GM12878 (cell line): ENCODE results near the gene THNSL1. TPM values are rescaled to one million over a fixed set of nuclear protein-coding genes. Genes with fewer than 3 reads are reported as not detected.

Source experiments
- ATAC-seq: fragments of 200-7000 bp; cut with Tn5 transposase; 3 replicates; pipeline ENCODE4 v1.9.1; 2020; ENCODE audit warnings: mild to moderate bottlenecking, moderate library complexity
- BruUV-seq: library from RNA; stranded (reverse); fragments of 400-500 nt; replicated peaks from 2 replicates; lab custom pipeline; 2021; lab: Mats Ljungman, UMichigan
- CTCF ChIA-PET: fragments of 300-600 bp; sonication (Branson Sonifier 250); formaldehyde crosslinking; extraction: SDS; loops from one replicate; lab custom pipeline; 2021; ENCODE audit warnings: inconsistent platforms; lab: Yijun Ruan, JAX
- POLR2A ChIA-PET: fragments of 350-600 bp; formaldehyde crosslinking; extraction: SDS; loops from one replicate; lab custom pipeline; 2021; ENCODE audit warnings: inconsistent platforms; lab: Charles Lee
- RAD21 ChIA-PET: fragments of 300-600 bp; sonication (Branson Sonifier 250); formaldehyde crosslinking; loops from one replicate; lab custom pipeline; 2023; ENCODE audit warnings: antibody characterized with exemption; ENCODE audit not compliant: unreplicated experiment; lab: Charles Lee
- SMC1A ChIA-PET: fragments of 300-600 bp; sonication (Branson Sonifier 250); formaldehyde crosslinking; loops from one replicate; lab custom pipeline; 2023; ENCODE audit not compliant: unreplicated experiment, uncharacterized antibody; lab: Charles Lee
- DNase-seq: peaks from one replicate; pipeline ENCODE4 v3.0.0-alpha.2; 2011; ENCODE audit warnings: low read depth, low spot score
- FAIRE-seq: peaks from 3 replicates; lab custom pipeline; 2011; peaks lifted over from hg19 to GRCh38; lab: Jason Lieb, UNC
- H2AFZ ChIP-seq: 2 replicates; pipeline ENCODE4 v1.6.0; 2011; ENCODE audit warnings: low read depth, low read length, control low read depth; ENCODE audit not compliant: control insufficient read depth
- H3K27ac ChIP-seq: 2 replicates; pipeline ENCODE4 v1.5.1; 2011; ENCODE audit warnings: control low read depth; ENCODE audit not compliant: control insufficient read depth, insufficient read depth
- H3K27me3 ChIP-seq, 2 experiments: replicated peaks in 1 of 2; 2 replicates each; pipeline versions ENCODE4 v1.6.0 to v1.6.1; 2011; ENCODE audit warnings: low read length in 1 of 2; ENCODE audit not compliant: control insufficient read depth in 2 of 2, insufficient read depth in 2 of 2
- H3K36me3 ChIP-seq, 2 experiments: 2 replicates each; pipeline ENCODE4 v1.5.1; 2011; ENCODE audit warnings: low read length in 1 of 2; ENCODE audit not compliant: control insufficient read depth in 2 of 2, insufficient read depth in 2 of 2
- H3K4me1 ChIP-seq: 2 replicates; pipeline ENCODE4 v1.6.1; 2011; ENCODE audit warnings: mild to moderate bottlenecking, low read length, moderate library complexity, mixed read lengths; ENCODE audit not compliant: control insufficient read depth, insufficient read depth
- H3K4me2 ChIP-seq: 2 replicates; pipeline ENCODE4 v1.6.0; 2011; ENCODE audit warnings: control low read depth; ENCODE audit not compliant: control insufficient read depth, insufficient read depth
- H3K4me3 ChIP-seq: fragments of 200-600 bp; sonication (generic); 2 replicates; pipeline ENCODE4 v1.5.1; 2016
- H3K79me2 ChIP-seq: 2 replicates; pipeline ENCODE4 v1.6.0; 2011; ENCODE audit warnings: low read length; ENCODE audit not compliant: control insufficient read depth, insufficient read depth
- H3K9ac ChIP-seq: 2 replicates; pipeline ENCODE4 v1.8.0; 2011; ENCODE audit warnings: low read length, control low read depth, mixed read lengths; ENCODE audit not compliant: control insufficient read depth, insufficient read depth
- H3K9me3 ChIP-seq: replicated peaks from 3 replicates; pipeline ENCODE4 v1.5.1; 2011; ENCODE audit warnings: mild to moderate bottlenecking, low read length; ENCODE audit not compliant: control insufficient read depth, insufficient read depth
- H4K20me1 ChIP-seq: 2 replicates; pipeline ENCODE4 v1.6.0; 2011; ENCODE audit not compliant: control insufficient read depth, insufficient read depth
- CUX1 ChIP-seq: IDR thresholded peaks from 2 replicates; pipeline ENCODE4 v1.6.1; 2012; ENCODE audit warnings: improper control_type of control experiment, low read depth, low read length; ENCODE audit not compliant: insufficient replicate concordance
- GABPA ChIP-seq: IDR thresholded peaks from 2 replicates; pipeline ENCODE4 v1.6.1; 2014; ENCODE audit warnings: antibody characterized with exemption, low read depth, mild to moderate bottlenecking, inconsistent platforms
- NR2C1 ChIP-seq: fragments of 450-650 bp; IDR thresholded peaks from 2 replicates; pipeline ENCODE4 v1.6.1; 2017; ENCODE audit warnings: antibody characterized with exemption, mild to moderate bottlenecking, moderate library complexity
- RAD21 ChIP-seq: IDR thresholded peaks from 2 replicates; pipeline ENCODE4 v1.6.1; 2011; ENCODE audit warnings: mild to moderate bottlenecking, low read depth, low read length, moderate library complexity; ENCODE audit not compliant: insufficient read depth
- RELA ChIP-seq: fragments of 450-650 bp; IDR thresholded peaks from 2 replicates; pipeline ENCODE4 v1.8.0; 2014; ENCODE audit warnings: borderline replicate concordance; ENCODE audit not compliant: partially characterized antibody
- TAF1 ChIP-seq: IDR thresholded peaks from 2 replicates; pipeline ENCODE4 v1.6.1; 2011; ENCODE audit warnings: mild to moderate bottlenecking, low read depth, low read length, borderline replicate concordance
- ZBTB33 ChIP-seq: fragments of 450-650 bp; IDR thresholded peaks from 2 replicates; pipeline ENCODE4 v1.6.1; 2017; ENCODE audit warnings: mild to moderate bottlenecking
- WGBS: methylation state at CpG from one replicate; pipeline ENCODE4 v1.1.6; 2016; ENCODE audit warnings: low lambda C conversion rate; ENCODE audit not compliant: insufficient replicate concordance, insufficient coverage; ENCODE audit errors: missing lambda C conversion rate; 5-methylcytosine and 5-hydroxymethylcytosine counted together
- in situ Hi-C: fragments of 300-500 bp; cut with MboI; formaldehyde crosslinking; loops from 9 replicates; pipeline ENCODE4 v1.14.3; 2018; ENCODE audit warnings: mixed read lengths
- intact Hi-C: fragments of 100-400 bp; cut with micrococcal nuclease; formaldehyde crosslinking; loops from one replicate; pipeline ENCODE4 v1.14.2; 2022; ENCODE audit not compliant: unreplicated experiment
- polyA plus RNA-seq, 11 experiments: library from polyadenylated mRNA; depleted of rRNA in 4 of 11; unstranded in 6 of 11; stranded (reverse) in 5 of 11; fragments of >200 nt; fragmentation: Nextera tagmentation in 4 of 11; fragmentation: Illumina TruSeq in 1 of 11; extraction: Ambion mirVana in 4 of 11; extraction: Trizol in 1 of 11; gene quantifications; 1 replicate in 1 of 11; 2 replicates in 10 of 11; pipeline versions ENCODE4 v1.2.1 to v1.2.3, GENCODE V29; 2011 to 2016; ENCODE audit warnings: inconsistent platforms in 2 of 11, missing spikeins in 2 of 11, low read depth in 1 of 11
- total RNA-seq, 4 experiments: library from RNA; depleted of rRNA in 3 of 4; stranded (reverse); fragments of >200 nt in 3 of 4; fragmentation: Illumina TruSeq in 1 of 4; extraction: Trizol in 1 of 4; gene quantifications; 2 replicates each; pipeline versions ENCODE4 v1.2.1 to v1.2.3, GENCODE V29; 2013 to 2021
- TF ChIP-seq, protein P1 (sequence below): fragments of 150-350 bp; IDR thresholded peaks from 2 replicates; pipeline ENCODE4 v1.6.1; 2014; ENCODE audit warnings: mild to moderate bottlenecking, low read depth, low read length

THNSL1 gene
- total and polyA plus RNA-seq, 10 of the 15 experiments (the other 5 are each of a cell fraction or from before 2014, with no cell fraction given) = 4.2 to 17.5 (median 6.2) TPM

DNA sequence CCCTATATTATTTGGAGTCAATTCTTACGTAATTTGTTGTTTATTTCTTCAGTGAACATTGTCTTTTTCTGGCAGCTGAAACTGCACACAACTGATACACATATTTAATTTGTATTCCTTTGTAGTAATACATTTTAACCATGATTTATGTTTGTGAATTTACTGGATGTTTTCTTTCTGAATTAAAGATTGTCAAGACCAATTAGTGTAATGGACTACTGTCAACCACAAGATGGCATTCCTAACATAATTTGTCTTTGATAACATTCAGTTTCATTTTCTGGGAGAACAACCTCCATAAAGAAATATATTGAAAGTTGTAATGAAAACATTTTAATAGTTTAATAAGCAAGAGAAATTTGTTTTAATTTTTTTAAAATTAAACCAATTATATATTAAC lies 10.1 kb downstream of the THNSL1 start:
- no peak for ATAC-seq
- no TSS peak for BruUV-seq

DNA sequence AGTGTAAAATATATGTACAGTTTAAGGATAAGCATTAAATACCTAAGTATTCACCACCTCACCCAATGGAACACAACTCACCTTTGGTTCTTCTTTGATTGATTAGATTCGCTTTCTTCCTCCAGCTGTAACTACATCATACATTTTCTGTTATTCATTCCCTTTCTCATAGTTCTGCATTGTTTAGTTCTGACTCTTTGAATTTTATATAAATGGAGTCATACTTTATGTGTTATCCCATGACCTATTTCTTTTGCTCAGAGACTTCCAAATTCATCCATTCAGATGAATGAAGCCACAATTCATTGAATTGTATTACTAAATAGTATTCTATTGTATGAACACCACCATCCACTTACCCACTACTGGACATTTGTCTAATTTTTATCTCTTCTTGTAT lies 12.3 kb downstream of the THNSL1 start:
- H4K20me1 ChIP-seq = no peaks in the 10 kb centered on the region
- no peak overlapping the region for H2AFZ ChIP-seq
- no peak overlapping the region for H3K27ac ChIP-seq
- SMC1A ChIA-PET = interaction anchor here (1.4 kb wide), 1 partner anchor 52 kb away, joined by 7 read pairs; no protein-coding TSS in a partner anchor
- H3K4me1 ChIP-seq = no peaks in the 10 kb centered on the region
- H3K27me3 ChIP-seq = no peaks in the 10 kb centered on the region
- DNase-seq = no peak
- no peaks in the 10 kb centered on the region for H3K9me3 ChIP-seq
- H3K4me2 ChIP-seq = no peak overlapping the region
- FAIRE-seq = no peak
- 93% methylated on average over 1 of the region's 1 CpG for WGBS
- in situ Hi-C loops = no loop called here
- POLR2A ChIA-PET = no interaction called here
- H3K36me3 ChIP-seq = no peaks in the 10 kb centered on the region
- intact Hi-C loops = no loop called here
- RAD21 ChIA-PET = interaction anchor here (6.5 kb wide), 1 partner anchor 52 kb away, joined by 33 read pairs; no protein-coding TSS in a partner anchor
- CTCF ChIA-PET = interaction anchor here (0.6 to 7.0 kb wide), 2 partner anchors 50 to 427 kb away, joined by 4 to 52 read pairs; no protein-coding TSS in a partner anchor
- no peak overlapping the region for H3K9ac ChIP-seq
- no peaks in the 10 kb centered on the region for H3K79me2 ChIP-seq
- BruUV-seq = no TSS peak
- no peak for ATAC-seq
- H3K4me3 ChIP-seq = no peak overlapping the region
- TF ChIP-seq NR2C1 (no peak), CUX1 (no peak), ZBTB33 (no peak), GABPA (no peak), RELA (no peak)
- TF ChIP-seq, protein P1, sequence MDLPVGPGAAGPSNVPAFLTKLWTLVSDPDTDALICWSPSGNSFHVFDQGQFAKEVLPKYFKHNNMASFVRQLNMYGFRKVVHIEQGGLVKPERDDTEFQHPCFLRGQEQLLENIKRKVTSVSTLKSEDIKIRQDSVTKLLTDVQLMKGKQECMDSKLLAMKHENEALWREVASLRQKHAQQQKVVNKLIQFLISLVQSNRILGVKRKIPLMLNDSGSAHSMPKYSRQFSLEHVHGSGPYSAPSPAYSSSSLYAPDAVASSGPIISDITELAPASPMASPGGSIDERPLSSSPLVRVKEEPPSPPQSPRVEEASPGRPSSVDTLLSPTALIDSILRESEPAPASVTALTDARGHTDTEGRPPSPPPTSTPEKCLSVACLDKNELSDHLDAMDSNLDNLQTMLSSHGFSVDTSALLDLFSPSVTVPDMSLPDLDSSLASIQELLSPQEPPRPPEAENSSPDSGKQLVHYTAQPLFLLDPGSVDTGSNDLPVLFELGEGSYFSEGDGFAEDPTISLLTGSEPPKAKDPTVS = no peak

More for the DNA sequence above, 10.1 kb downstream of the THNSL1 start:
- Histone ChIP-seq H3K9ac (no peak overlapping the region), H3K79me2 (no peaks in the 10 kb centered on the region), H3K36me3 (no peaks in the 10 kb centered on the region), H3K27me3 (no peaks in the 10 kb centered on the region), H3K4me1 (no peaks in the 10 kb centered on the region), H4K20me1 (no peaks in the 10 kb centered on the region), H3K4me3 (no peak overlapping the region), H3K27ac (no peak overlapping the region)
- in situ Hi-C loops = no loop called here
- ChIA-PET POLR2A (no interaction called here), RAD21 (interaction anchor here (6.5 kb wide), 1 partner anchor 54 kb away, joined by 33 read pairs; no protein-coding TSS in a partner anchor), SMC1A (interaction anchor here (1.0 to 3.8 kb wide), 3 partner anchors 10 to 54 kb away, joined by 3 to 18 read pairs (median 6); no protein-coding TSS in a partner anchor)
- no peak for FAIRE-seq
- 93% methylated on average over 1 of the region's 1 CpG for WGBS
- DNase-seq = no peak
- TF ChIP-seq RAD21 (0 out of 2 replicates have a peak, but pooled peaks have one; percentile 6), TAF1 (no peak)
- TF ChIP-seq, all 136 proteins: peak for 1
- CTCF ChIA-PET = interaction anchor here (7.0 kb wide), 1 partner anchor 52 kb away, joined by 52 read pairs; no protein-coding TSS in a partner anchor
- Histone ChIP-seq H3K9me3 (no peaks in the 10 kb centered on the region), H2AFZ (no peak overlapping the region), H3K4me2 (no peak overlapping the region)
- intact Hi-C loops = no loop called here
